Activated CD4-positive, alpha-beta T cell treated with anti-CD3 and anti-CD28 coated beads, Interleukin-2, amount 50 U/mL, for 4 hours (primary cell): ENCODE results near the gene STAG1.
"Not testable (repeated sequence)": the region's sequence is repeated elsewhere in the genome, so short reads cannot be mapped to it uniquely, and the experiment has no call there.

Experiments used
- DNase-seq, 2 experiments: peaks; one replicate each; pipeline ENCODE4 v3.0.0-alpha.2; 2020

STAG1 gene

GRCh38 chr3:136752172-136752421 is at the start of gene STAG1:
STAG1 (minus strand) TSS chr3:136752378; CDS start chr3:136630898, 121,480 bp downstream.
- no peak for DNase-seq

- DNase-seq, result not testable (repeated sequence)
These were observed 49.0 kb upstream of the STAG1 start for GRCh38 chr3:136801146-136801545.

GRCh38 chr3:136792556-136793330 is 40.6 kb upstream of the STAG1 start:
- no peak for DNase-seq

- no peak for DNase-seq
These were observed 38.6 kb upstream of the STAG1 start for GRCh38 chr3:136790786-136791185.

DNA sequence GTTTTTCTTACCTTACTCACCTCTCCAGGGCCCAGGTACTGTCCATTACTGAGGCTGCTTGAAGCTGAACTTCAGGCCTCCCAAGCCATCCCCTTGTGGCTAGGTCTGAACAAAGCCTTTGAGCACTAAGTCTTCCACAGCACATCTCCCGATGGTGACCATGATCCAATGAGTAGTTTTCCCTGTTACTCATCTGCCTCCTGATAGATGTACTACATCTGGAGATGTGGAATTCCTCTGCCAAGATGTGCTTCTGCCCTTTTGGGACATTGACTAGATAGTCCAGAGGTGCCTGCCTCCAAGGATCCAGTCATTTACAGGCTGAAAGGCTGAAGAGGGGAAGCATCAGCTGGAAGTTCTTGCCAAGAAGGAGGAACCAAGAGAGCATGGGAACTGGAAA is 37.8 kb upstream of the STAG1 start:
- no peak for DNase-seq

GRCh38 chr3:136788154-136788553 is 36.0 kb upstream of the STAG1 start:
- no peak for DNase-seq

GRCh38 chr3:136787349-136787748 is 35.2 kb upstream of the STAG1 start:
- no peak for DNase-seq

GRCh38 chr3:136783708-136784191 is 31.6 kb upstream of the STAG1 start:
- no peak for DNase-seq

- DNase-seq, result no peak
These were observed 28.6 kb upstream of the STAG1 start for GRCh38 chr3:136780741-136781140.

- no peak for DNase-seq
These were observed 26.7 kb upstream of the STAG1 start for GRCh38 chr3:136778865-136779264.

GRCh38 chr3:136772709-136773108 is 20.5 kb upstream of the STAG1 start:
- no peak for DNase-seq

- DNase-seq, result not testable (repeated sequence)
These were observed 6.3 kb upstream of the STAG1 start for GRCh38 chr3:136758160-136759102.

- no peak for DNase-seq
These were observed 3.0 kb upstream of the STAG1 start for GRCh38 chr3:136755192-136755591.

GRCh38 chr3:136753326-136753939 is 1.3 kb upstream of the STAG1 start:
- no peak for DNase-seq

GRCh38 chr3:136752422-136753325 is 496 bp upstream of the STAG1 start:
- DNase-seq, result peak; percentile 99

DNA sequence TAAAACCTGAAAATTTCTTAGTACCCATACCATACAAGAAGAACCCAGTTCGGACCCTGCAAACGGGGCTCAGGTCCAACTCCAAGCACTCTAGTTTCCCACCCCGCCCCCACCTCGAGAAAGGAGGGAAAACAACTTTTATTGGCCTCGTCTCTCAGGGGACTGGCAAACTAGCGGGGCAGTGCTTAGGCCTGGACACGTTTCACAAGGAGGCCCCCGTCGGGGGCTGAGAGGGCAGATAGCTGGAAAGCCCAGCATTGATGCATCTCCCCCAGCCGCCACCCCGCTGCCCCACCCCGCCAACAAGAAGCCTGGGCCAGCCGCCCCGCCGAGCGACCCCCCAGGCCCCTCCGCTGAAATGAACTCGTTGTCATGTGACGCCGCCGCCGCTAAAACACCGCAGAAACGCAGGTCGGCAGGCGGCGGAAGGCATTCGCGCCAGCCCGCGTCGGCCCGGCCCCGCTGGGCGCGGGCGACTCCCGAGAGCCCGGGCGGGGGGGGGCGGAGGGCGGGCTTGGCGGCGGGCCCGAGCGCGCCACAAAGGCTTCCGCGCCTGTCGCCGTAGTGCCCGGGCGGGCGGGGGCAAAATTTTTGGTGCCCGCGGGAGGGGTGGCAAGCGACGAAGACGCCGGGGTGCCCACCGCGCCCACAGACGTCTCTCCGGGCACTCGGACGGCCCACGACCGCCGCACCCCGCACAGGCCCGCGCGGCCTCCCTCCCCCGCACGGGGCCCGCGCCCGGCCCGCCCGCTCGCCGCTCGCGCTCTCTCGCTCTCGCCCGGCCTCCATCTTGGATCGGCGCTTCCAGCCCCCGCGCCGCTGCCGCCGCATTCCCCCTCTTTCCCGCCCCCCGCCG is 634 bp downstream of the STAG1 start:
- DNase-seq, result peak; percentile 47 to 53

DNA sequence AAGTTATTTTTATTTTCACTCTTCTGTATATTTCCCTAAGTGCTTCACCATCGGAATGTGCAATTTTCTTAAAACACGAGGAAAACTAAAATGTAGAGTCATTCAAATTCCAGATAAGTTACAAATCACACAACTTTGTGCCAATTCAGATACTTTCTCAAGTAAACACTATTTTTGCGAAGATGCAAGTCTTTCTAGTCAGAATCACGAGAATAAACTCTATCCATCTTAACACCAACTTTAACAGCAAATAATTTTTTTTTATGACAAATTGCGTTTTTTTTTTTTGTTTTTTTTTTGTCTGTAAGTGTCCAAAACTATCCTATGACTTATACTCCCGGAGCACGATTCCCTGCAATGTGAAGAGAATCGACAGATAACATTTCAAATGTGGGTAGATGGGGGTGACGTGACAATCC is 1.3 kb downstream of the STAG1 start:
- DNase-seq, result no peak

- DNase-seq, result no peak
These were observed 1.8 kb downstream of the STAG1 start for GRCh38 chr3:136750209-136750896.

DNA sequence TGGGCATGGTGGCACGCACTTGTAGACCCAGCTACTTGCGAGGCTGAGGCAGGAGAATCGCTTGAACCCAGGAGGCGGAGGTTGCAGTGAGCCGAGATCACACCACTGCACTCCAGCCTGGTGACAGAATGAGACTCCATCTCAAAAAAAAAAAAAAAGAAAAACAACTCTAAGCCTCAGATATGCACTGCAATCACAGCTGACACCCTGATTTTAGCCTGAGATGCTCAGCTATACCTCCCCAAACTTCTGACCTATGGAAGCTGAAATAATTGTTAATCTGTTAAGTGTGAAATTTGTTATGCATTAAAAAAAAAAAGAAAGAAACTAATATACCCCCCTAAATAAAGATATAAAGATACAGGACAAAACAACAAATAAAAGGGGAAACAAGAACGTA is 2.6 kb downstream of the STAG1 start:
- not testable (repeated sequence) for DNase-seq

DNA sequence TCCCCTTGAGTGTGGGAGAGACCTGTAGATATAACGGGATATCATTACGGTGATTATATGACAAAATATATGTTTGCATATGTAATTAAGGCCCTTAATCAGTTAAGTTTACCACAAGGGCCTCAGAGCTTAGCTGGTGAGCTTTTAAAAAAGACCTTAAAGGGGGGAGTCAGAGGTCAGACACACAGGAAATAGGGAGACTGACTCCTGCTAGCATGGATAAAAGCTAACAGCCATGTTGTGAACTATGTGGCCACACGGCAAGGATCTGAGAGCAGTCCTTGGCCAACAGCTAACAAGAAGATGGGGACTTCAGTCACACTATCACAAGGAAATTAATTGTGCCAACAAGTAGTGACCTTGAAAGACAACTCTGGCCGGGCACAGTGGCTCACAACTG is 3.1 kb downstream of the STAG1 start:
- no peak for DNase-seq

DNA sequence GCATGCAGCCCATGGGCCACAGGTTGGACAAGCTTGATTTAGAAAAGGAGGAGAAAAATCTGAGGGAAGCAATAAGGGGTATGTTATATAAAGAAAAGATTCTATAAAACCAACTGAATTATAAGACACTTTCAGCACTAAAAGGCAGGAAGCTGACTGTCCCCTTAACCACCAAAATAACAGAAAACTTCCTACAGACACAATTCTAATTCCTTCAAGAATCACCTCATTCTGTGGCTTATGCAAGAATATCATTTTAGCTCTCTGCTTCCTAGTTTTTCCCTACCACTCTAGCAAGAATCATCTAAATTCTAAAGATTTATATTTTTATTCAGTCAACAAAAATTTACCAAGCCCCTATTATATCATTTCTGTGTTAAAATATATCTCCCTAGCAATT is 6.3 kb downstream of the STAG1 start:
- no peak for DNase-seq
